ENCODE results near the gene SNRPA1. TPM values are rescaled to one million over a fixed set of nuclear protein-coding genes. Genes with fewer than 3 reads are reported as not detected.
"Not testable (repeated sequence)": the region's sequence is repeated elsewhere in the genome, so short reads cannot be mapped to it uniquely, and the experiment has no call there.

SNRPA1 gene
- polyA plus RNA-seq (2013), result 69.9 TPM

- Histone ChIP-seq H3K36me3 (ENCODE audit: control insufficient read depth in 4 of 4, insufficient read depth in 4 of 4, low read length in 3 of 4) (peaks cover 0 to 16% (median 8%) of the 10 kb centered on the region in 4 experiments), H3K4me1 (ENCODE audit: control extremely low read depth in 1 of 4, control insufficient read depth in 4 of 4, insufficient read depth in 4 of 4, low read length in 3 of 4) (peaks cover 13 to 29% (median 25%) of the 10 kb centered on the region in 4 experiments), H3K27ac (ENCODE audit: insufficient read depth in 1 of 2, low read depth in 1 of 2, low read length in 2 of 2, poor library complexity in 1 of 2, severe bottlenecking in 2 of 2) (peak within 1 kb of the TSS; percentile 86 to 95), H3K27me3 (replicated peaks in 2 of 5; ENCODE audit: control insufficient read depth in 4 of 5, insufficient read depth in 5 of 5, low read length in 4 of 5) (no peaks in the 10 kb centered on the region), H3K9me3 (ENCODE audit: control extremely low read depth in 1 of 5, control insufficient read depth in 4 of 5, insufficient read depth in 2 of 5, low read depth in 1 of 5, low read length in 4 of 5) (no peaks in the 10 kb centered on the region), H3K4me3 (ENCODE audit: control insufficient read depth in 1 of 7, extremely low read depth in 1 of 7, insufficient read depth in 4 of 7, low read depth in 2 of 7, low read length in 6 of 7) (peak within 1 kb of the TSS; percentile 88 to 96 (median 95))
- WGBS (ENCODE audit: insufficient coverage), result 0% methylated on average over 84 of the region's 87 CpGs
- ChIA-PET POLR2A (interaction anchor here (0.6 to 1.2 kb wide), 5 partner anchors 16 to 338 kb away, joined by 3 to 5 read pairs (median 3); partner anchors contain the start of gene CHSY1), CTCF (interaction anchor here (0.9 to 4.5 kb wide), 6 partner anchors 42 to 360 kb away, joined by 3 to 27 read pairs (median 4); no protein-coding TSS in a partner anchor)
- peak; percentile 93 to 97 (median 97) for DNase-seq
These were observed at the start of gene SNRPA1 for GRCh38 chr15:101294731-101295606. Gene SNRPA1, minus strand, starts transcription at chr15:101295248. Its CDS starts 70 bp downstream, at chr15:101295178.

- H3K27me3 ChIP-seq (replicated peaks in 2 of 5; ENCODE audit: control insufficient read depth in 4 of 5, insufficient read depth in 5 of 5, low read length in 4 of 5), result peaks cover 0 to 34% (median 9%) of the 10 kb centered on the region in 5 experiments
- POLR2A ChIA-PET, result no interaction called here
These were observed 47.0 kb upstream of the SNRPA1 start for GRCh38 chr15:101342056-101342455.

GRCh38 chr15:101338502-101339057 lies 43.5 kb upstream of the SNRPA1 start:
- Histone ChIP-seq H3K27ac (ENCODE audit: insufficient read depth in 1 of 2, low read depth in 1 of 2, low read length in 2 of 2, poor library complexity in 1 of 2, severe bottlenecking in 2 of 2) (no peak overlapping the region), H3K9me3 (ENCODE audit: control extremely low read depth in 1 of 5, control insufficient read depth in 4 of 5, insufficient read depth in 2 of 5, low read depth in 1 of 5, low read length in 4 of 5) (peaks cover 0 to 11% (median 0%) of the 10 kb centered on the region in 5 experiments), H3K36me3 (ENCODE audit: control insufficient read depth in 4 of 4, insufficient read depth in 4 of 4, low read length in 3 of 4) (no peaks in the 10 kb centered on the region), H3K27me3 (replicated peaks in 2 of 5; ENCODE audit: control insufficient read depth in 4 of 5, insufficient read depth in 5 of 5, low read length in 4 of 5) (peaks cover 0 to 28% (median 10%) of the 10 kb centered on the region in 5 experiments), H3K4me1 (ENCODE audit: control extremely low read depth in 1 of 4, control insufficient read depth in 4 of 4, insufficient read depth in 4 of 4, low read length in 3 of 4) (peaks cover 0 to 4% (median 0%) of the 10 kb centered on the region in 4 experiments), H3K4me3 (ENCODE audit: control insufficient read depth in 1 of 7, extremely low read depth in 1 of 7, insufficient read depth in 4 of 7, low read depth in 2 of 7, low read length in 6 of 7) (no peak overlapping the region)
- no peak for DNase-seq
- CTCF ChIA-PET, result interaction anchor here (1.2 kb wide), 1 partner anchor 20 kb away, joined by 6 read pairs; no protein-coding TSS in a partner anchor
- WGBS (ENCODE audit: insufficient coverage), result no CpG with 5 or more reads among the region's 1 CpG
- POLR2A ChIA-PET, result no interaction called here

More at GRCh38 chr15:101342056-101342455, 47.0 kb upstream of the SNRPA1 start:
- H3K4me1 ChIP-seq (ENCODE audit: control extremely low read depth in 1 of 4, control insufficient read depth in 4 of 4, insufficient read depth in 4 of 4, low read length in 3 of 4), result peaks cover 0 to 4% (median 0%) of the 10 kb centered on the region in 4 experiments
- H3K9me3 ChIP-seq (ENCODE audit: control extremely low read depth in 1 of 5, control insufficient read depth in 4 of 5, insufficient read depth in 2 of 5, low read depth in 1 of 5, low read length in 4 of 5), result no peaks in the 10 kb centered on the region
- no peak overlapping the region for H3K4me3 ChIP-seq (ENCODE audit: control insufficient read depth in 1 of 7, extremely low read depth in 1 of 7, insufficient read depth in 4 of 7, low read depth in 2 of 7, low read length in 6 of 7)
- peak in 2 of 3 donors; percentile 48 to 55 for DNase-seq
- CTCF ChIA-PET, result no interaction called here
- H3K36me3 ChIP-seq (ENCODE audit: control insufficient read depth in 4 of 4, insufficient read depth in 4 of 4, low read length in 3 of 4), result no peaks in the 10 kb centered on the region
- H3K27ac ChIP-seq (ENCODE audit: insufficient read depth in 1 of 2, low read depth in 1 of 2, low read length in 2 of 2, poor library complexity in 1 of 2, severe bottlenecking in 2 of 2), result no peak overlapping the region

GRCh38 chr15:101337976-101338375 lies 42.9 kb upstream of the SNRPA1 start:
- Histone ChIP-seq H3K4me1 (ENCODE audit: control extremely low read depth in 1 of 4, control insufficient read depth in 4 of 4, insufficient read depth in 4 of 4, low read length in 3 of 4) (peaks cover 0 to 4% (median 0%) of the 10 kb centered on the region in 4 experiments), H3K27me3 (replicated peaks in 2 of 5; ENCODE audit: control insufficient read depth in 4 of 5, insufficient read depth in 5 of 5, low read length in 4 of 5) (peaks cover 0 to 28% (median 10%) of the 10 kb centered on the region in 5 experiments), H3K9me3 (ENCODE audit: control extremely low read depth in 1 of 5, control insufficient read depth in 4 of 5, insufficient read depth in 2 of 5, low read depth in 1 of 5, low read length in 4 of 5) (peaks cover 0 to 15% (median 0%) of the 10 kb centered on the region in 5 experiments), H3K36me3 (ENCODE audit: control insufficient read depth in 4 of 4, insufficient read depth in 4 of 4, low read length in 3 of 4) (no peaks in the 10 kb centered on the region), H3K4me3 (ENCODE audit: control insufficient read depth in 1 of 7, extremely low read depth in 1 of 7, insufficient read depth in 4 of 7, low read depth in 2 of 7, low read length in 6 of 7) (no peak overlapping the region), H3K27ac (ENCODE audit: insufficient read depth in 1 of 2, low read depth in 1 of 2, low read length in 2 of 2, poor library complexity in 1 of 2, severe bottlenecking in 2 of 2) (no peak overlapping the region)
- ChIA-PET POLR2A (no interaction called here), CTCF (no interaction called here)
- 42% methylated on average over 7 of the region's 7 CpGs for WGBS (ENCODE audit: insufficient coverage)
- DNase-seq, result peak in 2 of 3 donors; percentile 14 to 17

GRCh38 chr15:101333907-101334789 lies 39.1 kb upstream of the SNRPA1 start:
- Histone ChIP-seq H3K4me3 (ENCODE audit: control insufficient read depth in 1 of 7, extremely low read depth in 1 of 7, insufficient read depth in 4 of 7, low read depth in 2 of 7, low read length in 6 of 7) (peak overlapping the region in 1 of 7 experiments; percentile 35), H3K27me3 (replicated peaks in 2 of 5; ENCODE audit: control insufficient read depth in 4 of 5, insufficient read depth in 5 of 5, low read length in 4 of 5) (peaks cover 0 to 50% (median 8%) of the 10 kb centered on the region in 5 experiments), H3K9me3 (ENCODE audit: control extremely low read depth in 1 of 5, control insufficient read depth in 4 of 5, insufficient read depth in 2 of 5, low read depth in 1 of 5, low read length in 4 of 5) (peaks cover 0 to 22% (median 0%) of the 10 kb centered on the region in 5 experiments)
- CTCF ChIA-PET; H3K27ac ChIP-seq (ENCODE audit: insufficient read depth in 1 of 2, low read depth in 1 of 2, low read length in 2 of 2, poor library complexity in 1 of 2, severe bottlenecking in 2 of 2); H3K36me3 ChIP-seq (ENCODE audit: control insufficient read depth in 4 of 4, insufficient read depth in 4 of 4, low read length in 3 of 4); POLR2A ChIA-PET; H3K4me1 ChIP-seq (ENCODE audit: control extremely low read depth in 1 of 4, control insufficient read depth in 4 of 4, insufficient read depth in 4 of 4, low read length in 3 of 4): not testable (repeated sequence)
- DNase-seq, result peak; percentile 65 to 87 (median 87)
- WGBS (ENCODE audit: insufficient coverage), result 89% methylated on average over 3 of the region's 16 CpGs

GRCh38 chr15:101332061-101332467 lies 37.0 kb upstream of the SNRPA1 start:
- no peak for DNase-seq
- H3K36me3 ChIP-seq (ENCODE audit: control insufficient read depth in 4 of 4, insufficient read depth in 4 of 4, low read length in 3 of 4), result no peaks in the 10 kb centered on the region
- WGBS (ENCODE audit: insufficient coverage), result 92% methylated on average over 7 of the region's 7 CpGs
- POLR2A ChIA-PET, result no interaction called here
- H3K4me1 ChIP-seq (ENCODE audit: control extremely low read depth in 1 of 4, control insufficient read depth in 4 of 4, insufficient read depth in 4 of 4, low read length in 3 of 4), result no peaks in the 10 kb centered on the region
- no peak overlapping the region for H3K4me3 ChIP-seq (ENCODE audit: control insufficient read depth in 1 of 7, extremely low read depth in 1 of 7, insufficient read depth in 4 of 7, low read depth in 2 of 7, low read length in 6 of 7)
- CTCF ChIA-PET, result interaction anchor here (0.9 to 1.5 kb wide), 3 partner anchors 10 to 315 kb away, joined by 3 read pairs; no protein-coding TSS in a partner anchor
- peaks cover 0 to 56% (median 13%) of the 10 kb centered on the region in 5 experiments for H3K27me3 ChIP-seq (replicated peaks in 2 of 5; ENCODE audit: control insufficient read depth in 4 of 5, insufficient read depth in 5 of 5, low read length in 4 of 5)
- H3K9me3 ChIP-seq (ENCODE audit: control extremely low read depth in 1 of 5, control insufficient read depth in 4 of 5, insufficient read depth in 2 of 5, low read depth in 1 of 5, low read length in 4 of 5), result peaks cover 0 to 22% (median 0%) of the 10 kb centered on the region in 5 experiments
- H3K27ac ChIP-seq (ENCODE audit: insufficient read depth in 1 of 2, low read depth in 1 of 2, low read length in 2 of 2, poor library complexity in 1 of 2, severe bottlenecking in 2 of 2), result no peak overlapping the region

All from common myeloid progenitor, CD34-positive (primary cell).